Cardiac septum (tissue), 1 donor: ENCODE results near the gene HEXA. TPM values are rescaled to one million over a fixed set of nuclear protein-coding genes. Genes with fewer than 3 reads are reported as not detected.
"Not testable (repeated sequence)": the region's sequence is repeated elsewhere in the genome, so short reads cannot be mapped to it uniquely, and the experiment has no call there.

Experiments used
- DNase-seq: peaks from one replicate; pipeline ENCODE4 v3.0.0-alpha.2; 2020; ENCODE audit warnings: low spot score
- intact Hi-C: fragments of 100-400 bp; cut with DNase I; formaldehyde crosslinking; loops from one replicate; pipeline ENCODE4 v1.14.0; 2022
- long read RNA-seq: library from polyadenylated mRNA; unstranded; transcript quantifications from one replicate; pipeline ENCODE4 v2.0.0, GENCODE V29; 2021
- total RNA-seq: library from RNA; stranded (reverse); fragmentation: NEBNext Ultra II Directional; extraction: Animal tissue kit (Norgen Biotek cat#: 25700); gene quantifications from one replicate; pipeline ENCODE4 v1.2.1, GENCODE V29; 2021
- donor health status: DM: no; HTN: no; CAD: no.

Gene HEXA
- total RNA-seq = 77.9 TPM
- long read RNA-seq, full-length matches to known transcripts = 91 of 101 reads
- long read RNA-seq, partial matches to known transcripts = 4 of 101 reads
- long read RNA-seq, other reads (novel, unspliced or antisense) = 6 of 101 reads

DNA sequence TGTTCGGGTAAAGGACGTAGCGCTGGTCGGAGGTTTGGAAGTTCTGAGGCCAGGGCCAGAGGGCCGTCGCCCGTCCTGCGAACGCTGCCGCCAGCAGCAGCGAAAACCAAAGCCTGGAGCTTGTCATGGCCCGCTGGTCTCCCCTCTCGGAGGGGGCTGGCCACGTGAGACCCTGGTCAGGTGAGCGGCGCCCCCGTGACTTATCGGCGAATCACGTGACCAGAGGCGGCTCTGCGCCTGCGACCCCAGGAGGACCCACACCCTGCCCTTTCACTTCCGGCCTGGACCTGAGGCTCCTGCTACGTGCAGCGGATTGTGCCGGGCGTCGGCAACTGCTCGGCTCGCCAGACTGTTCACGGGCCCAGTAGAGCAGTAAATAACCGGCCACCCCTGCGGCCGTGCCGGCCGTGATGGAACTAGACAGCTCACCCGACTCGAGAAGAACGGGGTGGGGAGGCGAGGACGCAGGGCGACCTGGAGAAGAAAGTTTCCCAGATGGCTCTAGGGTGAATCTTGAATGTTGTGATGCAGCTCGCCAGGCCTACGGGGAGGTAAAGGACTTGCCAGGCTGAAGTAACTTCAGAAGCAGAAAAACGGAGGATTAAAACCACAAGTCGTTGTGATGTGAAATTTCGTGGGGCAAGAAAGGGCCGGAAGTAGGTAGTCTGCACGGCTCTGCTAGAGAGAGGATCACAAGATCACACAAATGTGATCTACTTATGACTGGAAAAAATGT, at the start of gene HEXA:
TSS of gene HEXA (minus strand) at position 169 of the 736 bp plus-strand sequence. CDS start at position 127, 42 bp downstream.
- intact Hi-C loops = loop anchor here (5.0 kb wide), 1 partner anchor 96 kb away; the partner anchor contains the start of gene ARIH1

DNA sequence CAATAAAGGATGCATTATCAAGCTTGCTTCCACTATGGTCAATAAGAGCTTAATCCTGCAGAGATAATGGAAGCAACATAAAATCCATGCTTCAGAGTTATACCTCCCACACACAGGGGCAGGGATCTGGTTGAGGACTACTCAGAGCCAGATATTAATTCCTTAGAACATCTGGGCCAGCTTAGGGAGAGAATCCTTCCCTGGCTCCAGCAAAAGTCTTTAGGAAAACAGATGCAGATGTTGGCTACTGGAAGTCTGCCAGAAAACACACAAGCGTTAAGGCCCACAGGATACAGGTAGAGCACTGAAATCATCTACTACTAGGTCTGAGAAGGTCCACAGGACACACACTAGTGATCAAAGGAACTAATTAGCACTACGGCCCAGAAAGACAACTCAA, 47.4 kb upstream of the HEXA start:
- intact Hi-C loops = no loop called here
- DNase-seq = no peak

More for the DNA sequence above, at the start of gene HEXA:
- DNase-seq = peak; percentile 96

DNA sequence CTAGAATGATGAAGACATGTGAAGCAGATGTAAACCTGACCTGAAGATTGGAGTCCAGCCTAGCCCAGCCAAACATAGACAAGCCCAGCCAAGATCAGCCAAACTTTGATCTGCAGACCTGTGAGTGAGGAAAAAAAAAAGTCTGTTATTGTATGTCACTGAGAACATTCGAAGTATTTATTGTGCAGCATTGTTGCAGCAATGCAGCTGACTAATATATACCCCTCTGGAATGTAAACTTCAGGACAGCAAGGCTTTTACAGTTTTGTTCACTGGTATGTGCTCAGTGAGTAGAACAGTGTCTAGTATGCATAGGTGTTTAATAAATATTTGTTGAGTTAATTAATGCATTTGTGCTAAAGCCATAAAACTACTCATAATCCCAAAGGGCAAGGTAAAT, 45.7 kb upstream of the HEXA start:
- intact Hi-C loops = no loop called here
- no peak for DNase-seq

DNA sequence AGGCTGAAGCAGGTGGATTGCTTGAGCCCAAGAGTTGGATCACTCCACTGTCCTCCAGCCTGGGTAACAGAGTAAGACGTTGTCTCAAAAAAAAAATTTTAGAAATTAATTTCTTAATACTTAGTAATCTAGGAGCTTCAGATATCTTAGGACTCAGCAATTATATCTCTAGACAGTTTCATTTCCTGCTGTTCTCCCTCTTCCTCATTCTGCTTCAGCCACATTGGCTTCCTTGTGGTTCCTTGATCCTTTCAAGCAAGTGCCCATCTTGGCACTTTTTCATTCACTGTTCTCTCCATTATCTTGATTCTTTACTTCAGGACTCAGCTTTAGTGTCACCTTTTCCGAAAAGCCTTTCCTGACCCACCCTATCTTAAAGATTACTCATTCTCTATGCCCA, 44.8 kb upstream of the HEXA start:
- DNase-seq = no peak
- intact Hi-C loops = no loop called here

DNA sequence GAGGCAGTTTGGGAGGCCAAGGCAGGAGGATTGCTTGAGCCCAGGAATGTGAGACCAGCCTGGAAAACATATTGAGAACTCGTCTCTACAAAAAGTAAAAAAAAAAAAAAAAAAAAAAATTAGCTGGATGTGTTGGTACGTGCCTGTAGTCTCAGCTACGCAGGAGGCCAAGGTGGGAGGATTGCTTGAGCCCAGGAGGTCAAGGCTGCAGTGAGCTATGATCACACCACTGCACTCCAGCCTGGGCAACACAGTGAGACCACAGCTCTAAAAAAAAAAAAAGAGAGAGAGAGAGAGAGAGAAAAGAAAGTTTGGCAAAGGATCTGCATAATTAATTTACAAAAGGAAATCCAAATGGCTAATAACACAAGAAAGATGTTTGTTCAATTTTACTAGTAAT, 44.0 kb upstream of the HEXA start:
- DNase-seq, intact Hi-C loops: not testable (repeated sequence)

DNA sequence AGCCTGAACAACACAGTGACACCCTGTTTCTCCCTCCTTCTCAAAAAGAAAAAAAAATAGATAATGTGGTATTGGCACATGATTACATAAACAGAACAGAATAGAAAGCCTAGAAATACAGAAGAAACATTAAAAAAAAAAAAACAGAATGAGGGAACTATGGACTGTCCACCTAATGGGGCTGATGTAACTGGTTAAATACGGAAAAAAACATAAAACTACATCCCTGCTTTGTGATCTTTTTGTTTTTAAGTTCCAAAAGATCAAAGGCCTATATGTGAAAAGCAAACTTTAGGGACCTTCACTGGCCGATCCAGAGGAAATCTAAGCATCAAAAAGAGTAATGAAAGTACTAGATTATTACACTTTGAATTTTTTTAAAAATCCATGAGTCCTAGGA, 39.5 kb upstream of the HEXA start:
- no peak for DNase-seq
- intact Hi-C loops = no loop called here

DNA sequence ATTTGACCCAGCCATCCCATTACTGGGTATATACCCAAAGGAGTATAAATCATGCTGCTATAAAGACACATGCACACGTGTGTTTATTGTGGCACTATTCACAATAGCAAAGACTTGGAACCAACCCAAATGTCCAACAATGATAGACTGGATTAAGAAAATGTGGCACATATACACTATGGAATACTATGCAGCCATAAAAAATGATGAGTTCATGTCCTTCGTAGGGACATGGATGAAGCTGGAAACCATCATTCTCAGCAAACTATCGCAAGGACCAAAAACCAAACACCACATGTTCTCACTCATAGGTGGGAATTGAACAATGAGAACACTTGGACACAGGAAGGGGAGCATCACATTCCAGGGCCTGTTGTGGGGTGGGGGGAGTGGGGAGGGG, 37.5 kb upstream of the HEXA start:
- DNase-seq, intact Hi-C loops: not testable (repeated sequence)

DNA sequence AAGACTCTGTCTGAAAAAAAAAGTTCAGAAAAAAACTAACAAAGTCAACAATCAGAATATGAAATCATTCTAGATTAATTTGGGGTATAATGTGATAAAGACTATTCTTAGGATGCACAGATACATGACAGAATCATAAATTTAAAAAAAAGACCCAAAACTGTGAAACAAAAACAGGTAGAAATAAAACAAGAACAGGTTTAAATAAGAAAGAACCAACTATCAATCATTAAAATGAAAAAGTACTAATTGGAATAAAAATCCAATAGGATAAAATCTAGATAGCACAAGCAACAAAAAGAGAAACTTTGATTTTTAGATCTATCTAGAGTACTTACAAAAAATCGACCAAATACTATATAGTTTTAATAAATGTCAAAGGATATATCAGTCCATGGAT, 35.7 kb upstream of the HEXA start:
- intact Hi-C loops = no loop called here

DNA sequence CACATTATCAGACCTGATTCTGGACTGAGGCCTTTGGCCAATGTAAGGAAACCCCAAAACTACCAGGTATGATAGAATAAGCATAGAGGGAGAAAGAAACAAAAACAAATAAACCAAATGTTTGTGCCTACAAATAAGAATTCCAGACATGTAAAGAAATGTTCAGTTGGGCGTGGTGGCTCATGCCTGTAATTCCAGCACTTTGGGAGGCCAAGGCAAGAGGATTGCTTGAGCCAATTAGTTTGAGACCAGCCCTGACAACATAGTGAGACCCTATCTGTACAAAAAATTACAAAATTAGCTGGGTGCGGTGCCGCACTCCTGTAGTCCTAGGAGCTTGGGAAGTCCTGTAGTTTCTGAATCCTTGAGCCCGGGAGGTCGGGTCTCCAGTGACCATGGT, 35.3 kb upstream of the HEXA start:
- intact Hi-C loops = no loop called here
- no peak for DNase-seq

More for the DNA sequence above, 35.7 kb upstream of the HEXA start:
- DNase-seq = no peak

DNA sequence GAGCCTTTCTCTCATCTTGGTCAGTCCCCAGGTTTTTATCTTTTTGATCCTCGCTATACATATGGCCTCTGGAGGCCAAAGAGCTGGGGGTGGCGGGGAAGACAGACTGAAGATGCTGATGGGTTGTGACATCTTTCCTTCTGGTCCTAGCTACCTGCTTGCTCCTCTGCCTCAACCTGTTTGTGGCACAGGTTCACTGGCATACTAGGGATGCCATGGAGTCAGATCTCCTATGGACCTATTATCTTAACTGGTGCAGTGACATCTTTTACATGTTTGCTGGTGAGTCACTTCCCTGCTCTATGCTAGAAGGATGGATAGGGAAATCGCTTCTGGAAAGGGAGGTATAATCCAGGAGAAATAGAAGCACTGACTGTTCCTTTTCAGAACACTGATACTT, 31.1 kb upstream of the HEXA start:
- intact Hi-C loops = no loop called here
- DNase-seq = no peak

DNA sequence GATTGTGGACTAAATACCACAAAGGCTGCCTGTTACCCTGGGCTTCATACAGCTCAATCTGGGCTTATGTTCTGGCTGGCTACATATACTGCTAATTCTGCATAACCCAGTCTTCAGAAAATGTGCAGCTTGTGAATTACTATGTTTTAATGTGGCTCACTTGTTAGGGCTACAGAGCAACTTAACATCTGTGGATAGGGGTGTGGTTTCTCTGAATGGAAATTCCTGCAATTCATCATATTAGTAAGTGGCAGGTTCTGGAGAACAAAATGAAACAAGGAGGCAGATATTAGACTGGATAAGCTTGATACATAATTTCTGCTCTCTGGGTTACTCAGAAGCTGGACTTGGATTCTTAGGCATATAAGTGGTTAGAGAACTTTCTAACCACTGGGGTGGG, 29.0 kb upstream of the HEXA start:
- intact Hi-C loops = no loop called here
- no peak for DNase-seq

DNA sequence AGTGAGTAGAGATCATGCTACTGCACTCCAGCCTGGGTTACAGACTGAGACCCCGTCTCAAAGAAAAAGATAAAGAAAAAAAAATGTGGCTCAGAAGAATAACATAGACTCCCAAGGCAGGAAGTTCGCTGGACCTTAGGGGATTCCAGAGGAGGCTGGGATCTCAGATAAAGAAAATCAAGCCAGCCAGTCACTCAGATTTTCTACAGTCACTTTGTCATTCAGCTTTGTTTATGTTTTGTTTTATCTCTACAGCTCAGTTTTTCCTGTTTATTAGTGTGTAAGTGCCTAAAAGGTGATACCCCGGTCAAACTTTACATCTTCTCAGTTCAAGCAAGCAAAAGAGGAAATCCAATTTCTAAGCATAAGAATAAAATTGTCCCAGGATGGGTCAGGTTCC, 28.5 kb upstream of the HEXA start:
- intact Hi-C loops = no loop called here
- DNase-seq = no peak

DNA sequence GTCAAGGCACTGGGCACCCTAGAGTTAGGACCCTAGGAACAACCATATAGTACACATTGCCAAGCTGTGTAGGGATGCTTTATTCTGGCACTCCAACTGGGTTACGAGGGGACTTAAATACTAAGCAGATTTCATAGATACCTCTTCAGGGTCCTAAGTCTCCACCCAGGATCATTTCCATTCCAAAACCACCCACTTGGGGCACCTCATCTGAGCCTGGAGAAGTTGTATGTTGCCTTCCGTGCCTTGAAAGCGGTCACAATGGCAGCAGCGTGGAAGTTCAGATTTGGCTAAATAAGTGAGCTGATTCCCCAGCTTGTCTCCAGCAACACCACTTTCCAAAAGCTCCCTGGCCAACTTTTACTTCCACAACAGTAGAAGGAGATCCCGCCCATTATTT, 26.9 kb upstream of the HEXA start:
- intact Hi-C loops = no loop called here
- no peak for DNase-seq

DNA sequence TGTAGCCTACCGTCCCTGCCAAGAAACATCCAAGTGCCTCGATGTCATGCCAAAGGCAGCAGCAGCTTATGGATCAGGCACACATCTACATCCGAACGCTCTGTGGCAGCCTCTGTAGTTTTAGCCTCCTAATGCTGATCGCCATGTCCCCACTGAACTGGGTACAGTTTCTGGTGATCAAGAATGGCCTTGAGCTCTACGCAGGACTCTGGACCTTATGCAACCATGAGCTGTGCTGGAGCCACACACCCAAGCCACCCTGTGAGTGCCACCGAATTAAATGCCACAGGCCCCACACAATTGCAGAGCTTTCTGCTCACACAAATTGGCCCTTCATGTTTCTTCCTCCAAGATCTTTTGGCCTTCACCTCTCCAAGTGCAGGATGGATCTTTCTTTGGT, 22.8 kb upstream of the HEXA start:
- intact Hi-C loops = no loop called here
- DNase-seq = no peak

DNA sequence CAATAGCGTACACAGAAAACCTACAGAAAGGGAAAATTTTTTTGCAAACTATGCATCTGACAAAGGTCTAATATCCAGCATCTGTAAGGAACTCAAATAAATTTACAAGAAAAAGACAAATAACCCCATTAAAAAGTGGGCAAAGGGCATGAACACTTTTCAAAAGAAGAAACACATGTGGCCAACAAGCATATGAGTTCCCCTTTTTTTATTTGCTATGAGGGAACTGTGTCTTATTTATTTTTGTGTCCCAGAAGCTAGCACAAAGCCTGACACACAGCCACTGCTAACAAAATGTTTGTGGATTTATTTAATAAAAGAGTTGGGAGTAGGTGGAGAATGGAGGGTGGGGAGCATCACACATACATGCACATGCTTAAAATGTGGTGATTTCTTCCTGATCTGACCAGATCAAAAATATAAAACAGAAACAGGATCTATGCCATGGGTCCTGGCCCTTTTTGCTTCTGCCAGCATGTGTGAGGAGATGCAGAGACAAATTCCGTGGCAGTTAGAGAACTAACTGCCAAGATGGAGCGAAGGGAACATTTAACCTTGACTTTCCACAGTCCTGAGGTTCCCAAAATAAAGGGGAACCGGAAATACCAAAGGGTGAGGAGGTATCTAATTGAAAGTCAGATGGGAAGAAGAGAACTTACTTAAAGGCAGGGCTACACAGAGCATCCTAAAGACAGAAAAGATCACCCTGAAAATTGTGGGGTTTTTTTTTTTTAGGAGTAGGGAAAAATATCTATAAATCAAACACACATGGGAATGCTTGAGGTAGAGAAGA, 22.2 kb upstream of the HEXA start, which contains the start of gene TMEM202:
TSS of gene TMEM202 (plus strand) at position 510 of the 793 bp plus-strand sequence. CDS start at position 532, 22 bp downstream.
- intact Hi-C loops = no loop called here
- DNase-seq = no peak

DNA sequence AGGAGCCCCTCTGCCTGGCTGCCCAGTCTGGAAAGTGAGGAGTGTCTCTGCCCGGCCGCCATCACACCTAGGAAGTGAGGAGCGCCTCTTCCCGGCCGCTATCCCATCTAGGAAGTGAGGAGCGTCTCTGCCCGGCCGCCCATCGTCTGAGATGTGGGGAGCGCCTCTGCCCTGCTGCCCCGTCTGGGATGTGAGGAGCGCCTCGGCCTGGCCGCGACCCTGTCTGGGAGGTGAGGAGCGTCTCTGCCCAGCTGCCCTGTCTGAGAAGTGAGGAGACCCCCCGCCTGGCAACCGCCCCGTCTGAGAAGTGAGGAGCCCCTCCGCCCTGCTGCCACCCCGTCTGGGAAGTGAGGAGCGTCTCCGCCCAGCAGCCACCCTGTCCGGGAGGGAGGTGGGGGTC, 20.5 kb upstream of the HEXA start:
- intact Hi-C loops, DNase-seq: not testable (repeated sequence)

DNA sequence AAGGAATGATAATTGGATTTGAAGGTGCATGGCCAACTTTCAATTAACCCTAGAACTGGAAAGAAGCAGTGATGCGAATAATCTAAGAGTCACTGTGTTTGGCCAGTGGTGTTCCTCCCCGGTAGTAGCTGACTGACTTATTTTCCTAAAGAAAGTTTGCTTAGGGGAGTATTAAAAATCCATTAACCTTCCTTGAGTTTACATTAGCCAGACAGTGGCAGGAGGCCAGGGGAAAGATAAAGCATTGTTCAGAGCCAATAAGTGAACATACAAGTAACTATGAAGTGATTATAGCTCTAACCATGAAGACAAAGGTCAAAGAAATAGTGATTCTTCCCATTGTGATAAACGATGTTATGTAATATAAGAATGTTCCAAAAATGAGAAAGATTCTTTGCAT, 13.4 kb upstream of the HEXA start:
- intact Hi-C loops = no loop called here
- DNase-seq = no peak

DNA sequence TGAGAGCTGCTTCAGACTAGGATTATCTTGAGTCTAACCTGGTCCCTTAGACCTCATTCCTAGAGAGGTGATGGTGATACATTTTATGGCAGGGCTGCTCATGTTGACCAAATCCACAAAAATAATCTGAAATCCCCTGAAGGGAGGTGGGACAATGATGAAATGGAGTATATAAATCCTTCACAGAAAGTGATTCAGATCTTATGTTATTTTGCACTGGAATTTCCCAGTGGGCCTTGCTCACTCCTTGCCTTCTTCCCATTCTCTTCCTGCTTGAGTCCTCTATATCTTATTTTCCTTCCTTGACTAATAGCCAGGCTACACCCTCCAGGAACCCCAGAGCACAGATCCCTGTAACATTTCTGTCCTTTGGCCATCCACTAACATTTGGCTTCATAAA, 11.9 kb upstream of the HEXA start:
- DNase-seq = no peak
- intact Hi-C loops = no loop called here

DNA sequence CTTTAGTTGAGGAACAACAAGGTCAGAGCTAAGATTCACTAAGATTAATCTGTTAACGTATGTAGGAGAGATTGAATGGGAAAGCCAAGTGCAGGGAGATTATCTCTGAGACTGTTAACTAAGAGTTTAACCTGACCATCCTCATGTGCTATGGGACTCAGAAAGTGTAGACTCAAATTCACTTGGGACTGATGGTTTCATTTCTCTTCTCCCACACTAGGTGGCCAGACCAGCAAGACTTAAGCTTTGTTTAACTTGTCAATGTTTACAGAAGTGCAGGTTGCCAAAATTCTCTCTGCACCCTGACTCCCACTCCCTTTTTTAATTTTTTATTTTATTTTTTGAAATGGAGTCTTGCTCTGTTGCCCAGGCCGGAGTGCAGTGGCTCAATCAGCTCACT, 6.3 kb upstream of the HEXA start:
- no peak for DNase-seq
- intact Hi-C loops = no loop called here

DNA sequence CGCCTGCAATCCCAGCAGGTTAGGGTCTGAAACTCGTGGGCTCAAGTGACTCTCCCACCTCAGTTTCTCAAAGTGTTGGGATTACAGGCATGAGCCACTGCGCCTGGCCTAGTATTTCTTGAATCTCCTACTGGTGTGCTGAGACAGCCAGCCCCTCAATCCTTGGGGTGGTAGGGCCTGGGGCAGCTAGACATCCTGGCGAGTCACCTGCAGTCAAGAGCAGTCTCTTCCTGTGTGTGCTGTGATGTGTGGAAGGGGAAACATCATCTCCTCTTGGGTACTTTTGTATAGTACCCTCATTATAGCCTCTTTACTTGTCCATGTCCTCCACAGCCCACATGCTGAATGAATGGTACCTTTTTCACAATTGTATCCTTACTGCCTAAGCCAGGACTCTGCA, 4.9 kb upstream of the HEXA start:
- intact Hi-C loops = no loop called here
- DNase-seq = no peak
